Dendritic cell treated with granulocyte-macrophage colony-stimulating factor and Interleukin-4, amounts not matched to agents 40 ng/mL and 50 ng/mL, for 4 days (primary cell): ENCODE measurements around the gene SNX2.
"Not testable (repeated sequence)": the region's sequence is repeated elsewhere in the genome, so short reads cannot be mapped to it uniquely, and the experiment has no call there.

Experiments used
- H3K27ac Mint-ChIP-seq: one replicate; pipeline ENCODE4 v1.8.0; 2022; ENCODE audit warnings: mild to moderate bottlenecking, mixed read lengths
- H3K27me3 Mint-ChIP-seq: one replicate; pipeline ENCODE4 v1.8.0; 2022; ENCODE audit warnings: mild to moderate bottlenecking, mixed read lengths
- H3K36me3 Mint-ChIP-seq: one replicate; pipeline ENCODE4 v1.8.0; 2022; ENCODE audit warnings: low read depth, mixed read lengths
- H3K4me1 Mint-ChIP-seq: one replicate; pipeline ENCODE4 v1.8.0; 2022; ENCODE audit warnings: low read depth, mixed read lengths
- H3K4me3 Mint-ChIP-seq: one replicate; pipeline ENCODE4 v1.8.0; 2022; ENCODE audit warnings: mild to moderate bottlenecking, moderate library complexity, mixed read lengths
- H3K9me3 Mint-ChIP-seq: one replicate; pipeline ENCODE4 v1.8.0; 2022; ENCODE audit warnings: mixed read lengths
- intact Hi-C: fragments of 100-400 bp; cut with micrococcal nuclease; formaldehyde crosslinking; loops from one replicate; pipeline ENCODE4 v1.15.0; 2022

The SNX2 gene

GRCh38 chr5:122836947-122837346 is 62.1 kb downstream of the SNX2 start:
- Mint-ChIP-seq H3K36me3 (peaks cover 7% of the 10 kb centered on the region), H3K27me3 (no peaks in the 10 kb centered on the region), H3K27ac (no peak overlapping the region), H3K4me3 (no peak overlapping the region), H3K4me1 (peaks cover 15% of the 10 kb centered on the region), H3K9me3 (no peaks in the 10 kb centered on the region)
- intact Hi-C loops, result loop anchor here (10.0 kb wide), 1 partner anchor 168 kb away; no protein-coding TSS in a partner anchor

DNA sequence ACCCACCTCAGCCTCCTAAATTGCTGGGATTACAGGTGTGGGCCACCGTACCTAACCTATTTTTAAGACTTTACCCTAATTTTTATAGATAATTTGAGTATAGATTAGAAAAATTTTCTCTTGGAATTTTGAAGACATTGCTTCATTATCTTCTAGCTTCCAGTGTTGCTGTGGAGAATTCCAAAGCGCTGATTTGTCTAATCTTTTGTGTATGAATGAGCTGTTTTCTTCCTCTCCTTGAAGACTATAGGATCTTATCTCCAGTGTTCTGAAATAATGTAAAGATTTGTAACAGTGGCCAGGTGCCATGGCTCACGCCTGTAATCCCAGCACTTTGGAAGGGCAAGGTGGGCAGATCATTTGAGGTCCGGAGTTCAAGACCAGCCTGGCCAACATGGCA is 64.9 kb downstream of the SNX2 start:
- intact Hi-C loops, result loop anchor here (10.0 kb wide), 1 partner anchor 165 kb away; no protein-coding TSS in a partner anchor

GRCh38 chr5:122842016-122842580 is 67.2 kb downstream of the SNX2 start:
- Mint-ChIP-seq H3K9me3 (no peaks in the 10 kb centered on the region), H3K27me3 (no peaks in the 10 kb centered on the region), H3K27ac (no peak overlapping the region), H3K4me3 (no peak overlapping the region), H3K4me1 (peaks cover 46% of the 10 kb centered on the region), H3K36me3 (peaks cover 7% of the 10 kb centered on the region)
- intact Hi-C loops, result no loop called here

More for the DNA sequence above, 64.9 kb downstream of the SNX2 start:
- Mint-ChIP-seq H3K27me3 (no peaks in the 10 kb centered on the region), H3K9me3 (no peaks in the 10 kb centered on the region), H3K27ac (no peak overlapping the region), H3K36me3 (peaks cover 7% of the 10 kb centered on the region), H3K4me3 (no peak overlapping the region), H3K4me1 (peaks cover 30% of the 10 kb centered on the region)

- Mint-ChIP-seq H3K4me3 (peak overlapping the region; percentile 78), H3K4me1 (peaks cover 48% of the 10 kb centered on the region), H3K27me3 (no peaks in the 10 kb centered on the region), H3K36me3 (peaks cover 7% of the 10 kb centered on the region), H3K27ac (peak overlapping the region; percentile 93), H3K9me3 (no peaks in the 10 kb centered on the region)
- intact Hi-C loops, result no loop called here
Measured at GRCh38 chr5:122844136-122844909, 69.4 kb downstream of the SNX2 start.

- Mint-ChIP-seq H3K4me3 (peak overlapping the region; percentile 78), H3K36me3 (peaks cover 7% of the 10 kb centered on the region), H3K9me3 (no peaks in the 10 kb centered on the region), H3K4me1 (peaks cover 53% of the 10 kb centered on the region), H3K27me3 (no peaks in the 10 kb centered on the region), H3K27ac (peak overlapping the region; percentile 93)
- intact Hi-C loops, result no loop called here
Measured at GRCh38 chr5:122844910-122845228, 70.0 kb downstream of the SNX2 start.

DNA sequence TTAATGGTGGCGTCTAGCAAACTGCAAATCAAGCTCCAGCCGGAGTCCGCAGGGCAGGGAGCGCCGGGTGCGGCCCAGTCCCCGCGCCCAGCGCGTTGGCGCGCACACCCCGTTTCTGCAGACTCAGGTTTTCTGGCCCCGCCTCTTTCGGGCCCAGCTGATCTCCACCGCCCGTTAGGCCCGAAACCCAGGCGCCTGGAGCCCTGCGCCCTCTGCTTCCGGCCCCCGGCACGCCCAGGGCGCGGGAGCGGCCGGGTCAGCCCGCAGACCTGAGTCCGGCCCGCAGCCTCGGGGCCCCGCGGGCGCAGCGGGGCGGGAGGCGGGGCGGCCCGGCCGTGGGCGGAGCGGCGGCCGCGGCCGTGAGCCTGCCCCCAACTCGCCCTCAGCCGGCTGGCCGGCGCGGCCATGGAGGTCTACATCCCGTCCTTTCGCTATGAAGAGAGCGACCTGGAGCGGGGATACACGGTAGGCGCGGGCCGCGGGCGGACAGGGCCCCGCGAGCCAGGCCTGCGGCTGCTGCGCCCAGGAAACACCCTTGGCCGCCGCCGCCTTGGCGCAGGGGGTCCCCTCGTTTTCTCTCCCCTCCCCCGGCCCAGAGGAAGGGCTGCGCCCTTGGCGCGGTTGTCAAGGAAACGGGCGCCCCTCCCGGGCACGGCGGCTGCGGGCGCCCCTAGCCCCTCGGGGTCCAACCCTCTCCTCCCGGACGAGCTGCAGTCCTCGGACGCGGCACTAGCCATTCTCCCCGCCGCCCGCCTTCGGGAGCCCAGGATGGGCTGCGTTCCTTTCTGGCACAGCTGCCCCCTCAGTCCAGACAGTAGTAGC is 70.6 kb downstream of the SNX2 start, which contains the start of gene SNX24:
TSS of gene SNX24 (plus strand) at position 385 of the 822 bp plus-strand sequence. CDS start at position 406, 21 bp downstream.
- Mint-ChIP-seq H3K4me3 (peak within 1 kb of the TSS; percentile 83), H3K4me1 (peaks cover 55% of the 10 kb centered on the region), H3K27me3 (no peaks in the 10 kb centered on the region), H3K27ac (peak within 1 kb of the TSS; percentile 93), H3K36me3 (peaks cover 11% of the 10 kb centered on the region), H3K9me3 (peaks cover 5% of the 10 kb centered on the region)
- intact Hi-C loops, result no loop called here

- H3K27ac Mint-ChIP-seq, result peak overlapping the region; percentile 93
- peak overlapping the region; percentile 83 for H3K4me3 Mint-ChIP-seq
- intact Hi-C loops, result no loop called here
- peaks cover 17% of the 10 kb centered on the region for H3K36me3 Mint-ChIP-seq
- H3K27me3 Mint-ChIP-seq, result no peaks in the 10 kb centered on the region
- H3K9me3 Mint-ChIP-seq, result peaks cover 10% of the 10 kb centered on the region
- H3K4me1 Mint-ChIP-seq, result peaks cover 58% of the 10 kb centered on the region
Measured at GRCh38 chr5:122846051-122846550, 71.2 kb downstream of the SNX2 start.

DNA sequence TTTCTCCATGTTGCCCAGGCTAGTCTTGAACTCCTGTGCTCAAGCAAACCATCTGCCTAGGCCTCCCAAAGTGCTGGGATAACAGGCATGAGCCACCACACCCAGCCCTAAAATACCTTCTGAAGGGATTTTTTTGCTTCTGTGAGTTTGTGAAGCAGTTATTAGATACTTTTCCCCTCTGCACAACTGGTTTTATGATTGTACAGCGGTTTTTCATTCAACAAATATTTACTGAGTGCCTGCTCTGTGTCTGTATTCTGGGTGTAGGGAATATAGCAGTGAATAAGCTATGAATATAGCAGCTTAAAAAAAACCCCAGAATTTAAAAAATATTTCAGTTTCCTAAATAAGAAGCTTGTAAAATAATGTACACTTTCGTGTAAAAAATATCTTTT is 72.8 kb downstream of the SNX2 start:
- H3K27me3 Mint-ChIP-seq, result no peaks in the 10 kb centered on the region
- peaks cover 10% of the 10 kb centered on the region for H3K9me3 Mint-ChIP-seq
- H3K4me3 Mint-ChIP-seq, result peak overlapping the region; percentile 35
- peaks cover 59% of the 10 kb centered on the region for H3K4me1 Mint-ChIP-seq
- no peak overlapping the region for H3K27ac Mint-ChIP-seq
- peaks cover 10% of the 10 kb centered on the region for H3K36me3 Mint-ChIP-seq
- intact Hi-C loops, result no loop called here

- Mint-ChIP-seq H3K9me3 (peaks cover 10% of the 10 kb centered on the region), H3K4me3 (peak overlapping the region; percentile 8), H3K4me1 (peaks cover 43% of the 10 kb centered on the region), H3K27me3 (no peaks in the 10 kb centered on the region), H3K36me3 (peaks cover 10% of the 10 kb centered on the region), H3K27ac (peak overlapping the region; percentile 56)
- intact Hi-C loops, result no loop called here
Measured at GRCh38 chr5:122849771-122850170, 74.9 kb downstream of the SNX2 start.

- not testable (repeated sequence) for H3K27ac Mint-ChIP-seq, H3K27me3 Mint-ChIP-seq
Measured at GRCh38 chr5:122857538-122857937, 82.7 kb downstream of the SNX2 start.

DNA sequence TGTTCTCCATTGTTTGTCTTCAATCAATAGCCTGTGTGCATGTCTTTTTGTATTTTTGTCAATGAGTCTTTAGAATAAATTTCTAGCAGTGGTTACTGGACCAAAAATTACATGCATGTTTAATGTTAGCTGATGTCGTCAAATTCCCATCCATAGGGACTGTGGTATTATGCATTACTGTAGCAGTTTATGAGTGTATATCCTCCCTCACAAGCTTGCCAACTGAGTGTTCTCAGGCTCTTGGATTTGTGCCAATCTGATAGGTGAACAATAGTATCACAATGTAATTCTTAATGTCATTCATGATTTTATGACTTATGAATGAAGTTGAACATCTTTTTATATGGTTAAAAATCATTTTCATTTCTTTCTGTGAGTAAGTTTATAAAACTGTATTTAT is 83.6 kb downstream of the SNX2 start:
- no peak overlapping the region for H3K27ac Mint-ChIP-seq
- no peaks in the 10 kb centered on the region for H3K9me3 Mint-ChIP-seq
- no peaks in the 10 kb centered on the region for H3K27me3 Mint-ChIP-seq
- H3K4me3 Mint-ChIP-seq, result no peak overlapping the region
- intact Hi-C loops, result no loop called here
- H3K4me1 Mint-ChIP-seq, result peaks cover 10% of the 10 kb centered on the region
- H3K36me3 Mint-ChIP-seq, result peaks cover 34% of the 10 kb centered on the region

More at GRCh38 chr5:122857538-122857937, 82.7 kb downstream of the SNX2 start:
- intact Hi-C loops, H3K4me1 Mint-ChIP-seq, H3K9me3 Mint-ChIP-seq, H3K4me3 Mint-ChIP-seq: not testable (repeated sequence)
- peaks cover 34% of the 10 kb centered on the region for H3K36me3 Mint-ChIP-seq

DNA sequence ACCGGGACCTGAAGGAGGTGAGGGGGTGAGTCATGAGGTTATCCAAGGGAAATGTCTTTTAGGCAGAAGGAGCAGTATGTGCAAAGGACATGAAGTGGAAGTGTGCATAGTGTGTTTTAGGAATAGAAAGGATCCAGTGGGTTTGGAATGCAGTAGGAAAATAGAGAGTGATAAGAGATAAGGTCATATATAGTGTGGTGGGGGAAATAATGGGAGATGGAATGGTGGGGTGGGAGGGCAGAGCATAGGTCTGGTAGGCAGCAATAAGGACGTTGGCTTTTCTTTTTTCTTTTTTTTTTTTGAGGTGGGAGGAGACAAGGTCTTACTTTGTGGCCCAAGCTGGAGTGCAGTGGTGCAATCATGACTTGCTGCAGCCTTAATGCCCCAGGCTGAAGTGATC is 88.4 kb downstream of the SNX2 start:
- peaks cover 15% of the 10 kb centered on the region for H3K4me1 Mint-ChIP-seq
- intact Hi-C loops, result no loop called here
- peaks cover 19% of the 10 kb centered on the region for H3K36me3 Mint-ChIP-seq
- H3K9me3 Mint-ChIP-seq, result no peaks in the 10 kb centered on the region
- H3K27ac Mint-ChIP-seq, result no peak overlapping the region
- no peak overlapping the region for H3K4me3 Mint-ChIP-seq
- no peaks in the 10 kb centered on the region for H3K27me3 Mint-ChIP-seq

- H3K4me1 Mint-ChIP-seq, result peaks cover 15% of the 10 kb centered on the region
Measured at GRCh38 chr5:122863721-122864120, 88.8 kb downstream of the SNX2 start.

GRCh38 chr5:122864400-122864799 is 89.5 kb downstream of the SNX2 start:
- Mint-ChIP-seq H3K27ac (no peak overlapping the region), H3K27me3 (no peaks in the 10 kb centered on the region), H3K4me3 (no peak overlapping the region), H3K36me3 (peaks cover 19% of the 10 kb centered on the region), H3K4me1 (peaks cover 15% of the 10 kb centered on the region), H3K9me3 (no peaks in the 10 kb centered on the region)
- intact Hi-C loops, result no loop called here

More at GRCh38 chr5:122863721-122864120, 88.8 kb downstream of the SNX2 start:
- no peak overlapping the region for H3K4me3 Mint-ChIP-seq
- H3K36me3 Mint-ChIP-seq, result peaks cover 19% of the 10 kb centered on the region
- intact Hi-C loops, result no loop called here
- no peaks in the 10 kb centered on the region for H3K9me3 Mint-ChIP-seq
- H3K27ac Mint-ChIP-seq, result no peak overlapping the region
- H3K27me3 Mint-ChIP-seq, result no peaks in the 10 kb centered on the region
